ENCODE results near the gene CADM1.

- no peak for TF ChIP-seq EZH2 (IDR thresholded peaks at IDR 0.05; ENCODE audit: low read length)
- no peak for TF ChIP-seq CTCF (optimal IDR thresholded peaks at IDR 0.05 in 1 of 3, IDR thresholded peaks at IDR 0.05 in 1 of 3, conservative IDR thresholded peaks at IDR 0.05 in 1 of 3; ENCODE audit: extremely low read depth in 1 of 3, insufficient read depth in 2 of 3, low read length in 3 of 3)
Measured at GRCh38 chr11:115153135-115153534, 351.1 kb downstream of the CADM1 start.

All from keratinocyte (primary cell).